Smooth muscle cell (in vitro differentiated cells): Measurements from ENCODE around the gene ESR2. TPM values are rescaled to one million over a fixed set of nuclear protein-coding genes. Genes with fewer than 3 reads are reported as not detected.

Experiments used
- DNase-seq: peaks from one replicate; lab custom pipeline; 2025; ENCODE audit not compliant: unreplicated experiment; lab: John Stamatoyannopoulos, UW
- H2AFZ ChIP-seq: fragments of 200-600 bp; sonication (generic); 2 replicates; pipeline ENCODE4 v1.6.0; 2016; ENCODE audit warnings: antibody characterized with exemption, low read depth, mild to moderate bottlenecking
- H3F3A ChIP-seq: fragments of 200-600 bp; sonication (generic); 2 replicates; pipeline ENCODE4 v1.6.0; 2017; ENCODE audit warnings: antibody characterized with exemption, low read depth
- H3K27ac ChIP-seq: fragments of 200-600 bp; sonication (generic); 2 replicates; pipeline ENCODE4 v1.5.1; 2016; ENCODE audit warnings: low read depth, mild to moderate bottlenecking
- H3K27me3 ChIP-seq: fragments of 200-600 bp; sonication (generic); 2 replicates; pipeline ENCODE4 v1.6.1; 2016; ENCODE audit warnings: low read depth, mild to moderate bottlenecking
- H3K36me3 ChIP-seq: fragments of 200-600 bp; sonication (generic); 2 replicates; pipeline ENCODE4 v1.5.1; 2016; ENCODE audit warnings: low read depth
- H3K4me1 ChIP-seq: fragments of 200-600 bp; sonication (generic); 2 replicates; pipeline ENCODE4 v1.5.1; 2016; ENCODE audit warnings: low read depth
- H3K4me2 ChIP-seq: fragments of 200-600 bp; sonication (generic); 2 replicates; pipeline ENCODE4 v1.6.0; 2016; ENCODE audit warnings: mild to moderate bottlenecking
- H3K4me3 ChIP-seq: fragments of 200-600 bp; sonication (generic); 2 replicates; pipeline ENCODE4 v1.5.1; 2016; ENCODE audit warnings: mild to moderate bottlenecking
- H3K79me2 ChIP-seq: fragments of 200-600 bp; sonication (generic); 2 replicates; pipeline ENCODE4 v1.6.0; 2016; ENCODE audit warnings: low read depth, mild to moderate bottlenecking
- H3K9ac ChIP-seq: fragments of 200-600 bp; sonication (generic); 2 replicates; pipeline ENCODE4 v1.6.0; 2016; ENCODE audit warnings: low read depth
- H3K9me3 ChIP-seq: fragments of 200-600 bp; sonication (generic); replicated peaks from 2 replicates; pipeline ENCODE4 v1.5.1; 2016; ENCODE audit warnings: low read depth
- H4K20me1 ChIP-seq: fragments of 200-600 bp; sonication (generic); 2 replicates; pipeline ENCODE4 v1.6.0; 2016; ENCODE audit warnings: low read depth
- WGBS: methylation state at CpG from one replicate; pipeline ENCODE4 v1.1.7; 2016; ENCODE audit warnings: low lambda C conversion rate; 5-methylcytosine and 5-hydroxymethylcytosine counted together
- polyA plus RNA-seq: library from polyadenylated mRNA; unstranded; fragments of >200 nt; fragmentation: Nextera tagmentation; extraction: Ambion mirVana; gene quantifications from 2 replicates; pipeline ENCODE4 v1.2.1, GENCODE V29; 2016
- total RNA-seq: library from RNA; depleted of rRNA; stranded (reverse); fragments of >200 nt; gene quantifications from 2 replicates; pipeline ENCODE4 v1.2.3, GENCODE V29; 2014
- TF ChIP-seq, protein P1 (sequence below): fragments of 200-600 bp; sonication (generic); IDR thresholded peaks from 2 replicates; pipeline ENCODE4 v1.5.1; 2017; ENCODE audit warnings: borderline replicate concordance, mild to moderate bottlenecking, antibody characterized with exemption; ENCODE audit not compliant: insufficient read depth, poor library complexity, severe bottlenecking

ESR2 gene
- total and polyA plus RNA-seq, 2 experiments from 2014 or later: not detected

DNA sequence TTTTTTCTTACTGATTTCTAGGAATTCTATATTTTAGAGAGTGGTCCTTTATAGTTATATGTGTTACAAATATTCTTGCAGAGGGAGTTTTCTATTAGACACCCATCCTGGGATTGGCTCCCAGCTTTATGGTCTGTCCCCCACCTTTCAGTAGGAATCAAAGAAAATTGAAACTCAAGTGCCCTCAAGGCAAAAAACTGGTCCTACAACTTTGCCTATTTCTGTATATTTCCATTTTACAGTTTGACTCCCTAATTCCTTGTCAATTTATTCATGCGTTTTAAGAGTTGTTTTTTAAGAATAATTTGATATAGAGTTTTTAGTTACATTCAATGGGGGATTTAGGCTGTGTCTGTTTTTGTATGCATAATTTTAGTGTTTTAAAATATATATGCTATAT lies 232.5 kb downstream of the ESR2 start:
- WGBS: 81% methylated on average over 1 of the region's 1 CpG
- Histone ChIP-seq H3K27ac (no peak overlapping the region), H3K36me3 (no peaks in the 10 kb centered on the region), H3K27me3 (no peaks in the 10 kb centered on the region), H3K9ac (no peak overlapping the region), H3F3A (no peaks in the 10 kb centered on the region), H3K4me2 (no peak overlapping the region), H3K4me3 (no peak overlapping the region), H2AFZ (no peak overlapping the region), H3K4me1 (peaks cover 15% of the 10 kb centered on the region), H3K9me3 (no peaks in the 10 kb centered on the region), H3K79me2 (no peaks in the 10 kb centered on the region), H4K20me1 (no peaks in the 10 kb centered on the region)
- DNase-seq: no peak
- TF ChIP-seq, protein P1, sequence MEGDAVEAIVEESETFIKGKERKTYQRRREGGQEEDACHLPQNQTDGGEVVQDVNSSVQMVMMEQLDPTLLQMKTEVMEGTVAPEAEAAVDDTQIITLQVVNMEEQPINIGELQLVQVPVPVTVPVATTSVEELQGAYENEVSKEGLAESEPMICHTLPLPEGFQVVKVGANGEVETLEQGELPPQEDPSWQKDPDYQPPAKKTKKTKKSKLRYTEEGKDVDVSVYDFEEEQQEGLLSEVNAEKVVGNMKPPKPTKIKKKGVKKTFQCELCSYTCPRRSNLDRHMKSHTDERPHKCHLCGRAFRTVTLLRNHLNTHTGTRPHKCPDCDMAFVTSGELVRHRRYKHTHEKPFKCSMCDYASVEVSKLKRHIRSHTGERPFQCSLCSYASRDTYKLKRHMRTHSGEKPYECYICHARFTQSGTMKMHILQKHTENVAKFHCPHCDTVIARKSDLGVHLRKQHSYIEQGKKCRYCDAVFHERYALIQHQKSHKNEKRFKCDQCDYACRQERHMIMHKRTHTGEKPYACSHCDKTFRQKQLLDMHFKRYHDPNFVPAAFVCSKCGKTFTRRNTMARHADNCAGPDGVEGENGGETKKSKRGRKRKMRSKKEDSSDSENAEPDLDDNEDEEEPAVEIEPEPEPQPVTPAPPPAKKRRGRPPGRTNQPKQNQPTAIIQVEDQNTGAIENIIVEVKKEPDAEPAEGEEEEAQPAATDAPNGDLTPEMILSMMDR: no peak

GRCh38 chr14:64061115-64061514 lies 233.1 kb downstream of the ESR2 start:
- TF ChIP-seq, protein P1: no peak
- no peak overlapping the region for H3K9ac ChIP-seq
- no peaks in the 10 kb centered on the region for H3K36me3 ChIP-seq

GRCh38 chr14:64060648-64061096 lies 233.5 kb downstream of the ESR2 start:
- no peak overlapping the region for H2AFZ ChIP-seq
- H3K27me3 ChIP-seq: no peaks in the 10 kb centered on the region
- DNase-seq: no peak
- H3K36me3 ChIP-seq: no peaks in the 10 kb centered on the region
- no peak overlapping the region for H3K27ac ChIP-seq
- H3K9me3 ChIP-seq: no peaks in the 10 kb centered on the region
- no peak overlapping the region for H3K4me3 ChIP-seq
- H3K9ac ChIP-seq: no peak overlapping the region
- 43% methylated on average over 5 of the region's 5 CpGs for WGBS
- TF ChIP-seq, protein P1: peak; percentile 30
- peak overlapping the region; percentile 4 for H3K4me2 ChIP-seq
- H4K20me1 ChIP-seq: no peaks in the 10 kb centered on the region
- H3K4me1 ChIP-seq: peaks cover 15% of the 10 kb centered on the region
- no peaks in the 10 kb centered on the region for H3K79me2 ChIP-seq
- H3F3A ChIP-seq: no peaks in the 10 kb centered on the region

More at GRCh38 chr14:64061115-64061514, 233.1 kb downstream of the ESR2 start:
- Histone ChIP-seq H3K27me3 (no peaks in the 10 kb centered on the region), H3K4me1 (peaks cover 15% of the 10 kb centered on the region), H3K4me3 (no peak overlapping the region), H3K9me3 (no peaks in the 10 kb centered on the region), H3K27ac (no peak overlapping the region), H3F3A (no peaks in the 10 kb centered on the region), H4K20me1 (no peaks in the 10 kb centered on the region), H3K4me2 (peak overlapping the region; percentile 4), H2AFZ (no peak overlapping the region), H3K79me2 (no peaks in the 10 kb centered on the region)
- no peak for DNase-seq
- 57% methylated on average over 1 of the region's 1 CpG for WGBS

DNA sequence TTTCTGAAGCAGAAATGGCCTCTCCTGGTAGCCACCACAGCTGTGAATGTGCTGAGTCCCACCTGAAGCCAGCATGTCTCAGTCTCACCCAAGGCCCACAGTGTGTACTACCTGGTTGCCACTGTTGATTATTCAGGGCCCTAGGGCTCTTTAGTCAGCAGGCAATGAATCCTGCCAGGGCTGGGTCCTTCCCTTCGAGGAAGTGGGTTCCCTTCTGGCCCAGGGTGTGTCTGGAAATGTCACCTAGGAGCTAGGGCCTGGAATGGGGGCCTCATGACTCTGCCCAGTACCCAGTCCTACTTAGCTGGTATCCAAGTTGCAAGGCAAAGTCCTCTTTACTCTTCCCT lies 234.0 kb downstream of the ESR2 start:
- Histone ChIP-seq H3K36me3 (no peaks in the 10 kb centered on the region), H3K9ac (no peak overlapping the region), H3K27me3 (no peaks in the 10 kb centered on the region), H3K4me2 (peak overlapping the region; percentile 4), H4K20me1 (no peaks in the 10 kb centered on the region), H3K4me3 (no peak overlapping the region), H3K79me2 (no peaks in the 10 kb centered on the region), H3F3A (no peaks in the 10 kb centered on the region), H2AFZ (no peak overlapping the region), H3K9me3 (no peaks in the 10 kb centered on the region), H3K27ac (no peak overlapping the region), H3K4me1 (peaks cover 15% of the 10 kb centered on the region)
- TF ChIP-seq, protein P1: no peak
- no peak for DNase-seq
- 75% methylated on average over 1 of the region's 1 CpG for WGBS
